T-helper 9 cell (primary cell): ENCODE measurements around the gene NACC1.

ENCODE experiments used
- DNase-seq: peaks from one replicate; pipeline ENCODE4 v3.0.0-alpha.2; 2020
- total RNA-seq, 2 donors: gene quantifications; one replicate each; lab custom pipeline; 2026; lab: John Stamatoyannopoulos, UW

Gene NACC1
- 20.8 to 41.8 reads per million in 2 donors for total RNA-seq

DNA sequence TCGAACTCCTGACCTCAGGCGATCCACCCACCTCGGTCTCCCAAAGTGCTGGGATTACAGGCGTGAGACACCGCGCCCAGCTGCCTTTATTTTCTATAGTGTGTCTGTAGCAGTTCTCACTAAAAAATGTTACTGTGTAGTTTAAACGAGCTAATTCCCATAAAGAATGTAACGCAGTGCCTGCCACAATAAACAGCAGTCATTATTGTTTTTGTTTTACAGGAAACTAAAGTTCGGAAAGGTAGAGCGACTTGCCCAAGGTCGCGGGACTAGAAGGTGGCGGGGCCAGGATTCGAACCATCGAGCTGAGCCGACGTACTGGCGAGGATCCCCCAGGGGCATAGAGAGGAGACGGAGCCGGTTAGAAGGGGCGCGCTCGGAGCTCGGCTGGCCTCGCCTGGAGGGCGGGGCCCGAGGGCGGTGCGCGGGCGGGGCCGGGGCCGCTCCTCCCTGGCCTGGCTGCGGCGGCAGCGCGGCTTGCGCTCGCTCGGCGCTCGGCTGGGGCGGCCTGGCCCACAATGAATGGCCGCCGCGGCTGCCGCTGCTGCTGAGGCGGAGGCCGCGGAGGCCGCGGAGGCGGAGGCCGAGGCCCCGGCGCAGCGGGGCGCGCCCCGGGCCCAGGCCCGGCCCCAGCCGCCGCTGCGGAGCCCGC lies at the start of gene NACC1:
Gene NACC1, plus strand, starts transcription at position 493 of the 652 bp plus-strand sequence. CDS start 16,944 bp downstream, outside the sequence.
- DNase-seq, result peak; percentile 79

DNA sequence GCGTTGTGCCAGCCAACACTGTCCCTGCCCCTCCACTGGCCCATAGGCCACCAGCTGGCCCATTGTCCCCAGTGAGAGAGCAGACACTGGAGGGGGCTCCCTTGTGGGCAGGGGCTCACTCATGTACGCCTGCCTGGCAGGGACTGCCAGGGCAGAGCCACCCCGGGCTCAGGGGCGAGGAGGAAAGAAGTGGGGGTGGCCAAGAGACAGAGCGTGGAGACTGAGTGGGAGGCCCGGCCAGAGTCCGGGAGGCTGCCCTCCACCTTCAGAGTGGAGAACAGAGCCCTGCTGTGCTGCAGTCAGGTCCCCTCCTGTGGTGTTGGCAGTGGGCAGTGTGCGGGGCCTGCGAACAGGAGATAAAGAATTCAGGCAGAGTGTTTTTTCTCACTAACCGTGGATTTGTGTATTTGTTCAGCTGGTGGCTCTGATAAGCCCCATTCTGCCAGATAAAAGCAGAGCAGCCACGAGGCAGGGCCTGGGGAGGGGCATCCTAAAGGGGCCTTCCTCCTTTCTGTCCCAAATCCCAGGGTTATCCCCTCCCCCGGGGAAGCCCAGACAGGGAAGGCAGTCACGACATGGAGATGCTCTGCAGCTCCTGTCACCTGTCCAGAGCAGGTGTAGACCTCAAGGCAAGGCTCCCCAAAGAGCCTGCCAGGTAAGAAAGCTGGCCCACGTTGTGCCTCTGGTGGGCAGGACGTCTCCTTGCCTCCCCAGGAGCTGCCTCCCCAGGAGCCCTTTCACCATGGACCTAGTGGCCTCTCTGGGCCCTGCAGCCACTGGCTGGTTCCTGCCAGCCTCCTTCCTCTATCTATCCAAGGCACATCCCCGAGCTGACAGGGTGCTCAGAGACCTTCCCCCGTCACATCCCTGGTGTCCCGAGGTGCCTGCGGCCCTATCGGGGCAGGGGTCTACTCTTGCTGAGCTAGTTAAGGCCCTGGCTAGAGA lies 48.4 kb upstream of the NACC1 start:
- no peak for DNase-seq

DNA sequence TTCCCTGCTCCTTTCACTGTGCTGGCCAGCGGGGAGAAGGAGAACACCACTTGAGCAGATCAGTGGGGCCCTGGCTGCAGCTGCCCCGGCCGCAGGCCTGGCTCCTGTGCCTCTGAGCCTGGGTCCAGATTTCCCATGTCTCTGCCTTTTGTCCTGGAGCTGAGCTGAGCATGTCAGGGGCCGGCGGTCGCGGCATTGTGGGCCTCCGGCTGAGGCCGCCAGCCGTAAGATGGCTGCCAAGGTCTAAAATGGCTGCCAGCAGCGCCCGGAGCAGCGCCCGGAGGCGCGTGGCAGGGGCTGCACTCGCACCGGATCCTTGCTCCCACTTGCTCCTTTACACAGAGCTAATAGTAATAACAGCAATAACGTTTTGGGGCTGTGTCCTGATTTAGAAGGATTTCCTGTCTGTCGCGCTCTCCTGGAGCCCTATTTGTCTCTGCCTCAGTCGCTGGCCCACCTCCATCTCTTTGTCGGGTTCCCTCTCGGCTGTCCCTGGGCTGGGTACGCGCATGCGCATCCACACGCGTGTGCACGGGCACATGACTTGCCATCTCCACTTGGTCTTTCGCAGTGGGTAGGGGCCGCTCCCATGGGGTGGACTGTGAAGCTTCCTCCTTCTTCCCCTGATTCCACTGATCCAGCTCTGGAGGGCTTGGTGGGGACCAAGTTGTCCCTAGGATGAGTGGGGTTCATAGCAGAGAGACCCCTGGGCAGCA lies 47.5 kb upstream of the NACC1 start:
- no peak for DNase-seq

GRCh38 chr19:13071444-13072187 lies 46.4 kb upstream of the NACC1 start:
- no peak for DNase-seq

DNA sequence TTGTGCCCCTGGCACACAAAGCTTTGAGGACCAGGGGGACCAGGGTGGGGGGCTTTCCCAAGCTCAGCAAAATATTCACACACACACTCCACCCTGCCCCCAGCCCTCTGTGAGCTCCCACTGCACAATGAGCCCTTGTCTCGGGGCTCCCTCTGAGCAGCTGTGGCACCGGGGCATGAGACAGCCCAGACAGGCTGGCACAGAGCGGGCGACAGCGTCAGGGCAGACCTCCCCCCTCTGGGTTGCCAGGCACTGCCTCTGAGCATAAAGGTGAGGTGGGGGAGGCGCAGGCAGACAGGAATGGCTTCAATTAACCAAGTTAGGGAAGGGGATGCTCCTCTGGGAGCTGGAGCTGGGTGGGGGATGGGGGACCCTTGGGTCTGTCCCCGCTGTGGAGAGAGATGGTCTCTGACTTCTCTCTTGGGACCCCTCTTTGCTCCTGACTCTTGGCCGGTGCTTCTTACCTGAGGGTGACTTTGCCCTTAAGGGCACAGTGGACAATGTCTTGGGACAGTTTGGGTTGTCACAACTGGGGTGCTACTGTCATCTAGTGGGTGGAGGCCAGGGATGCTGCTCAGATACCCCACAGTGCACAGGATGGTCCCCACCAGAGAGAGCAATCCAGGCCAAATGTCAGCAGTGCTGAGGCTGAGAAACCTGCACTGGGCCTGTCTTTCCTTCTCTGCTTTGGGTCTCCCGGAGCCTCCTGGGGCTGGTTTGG lies 45.7 kb upstream of the NACC1 start:
- no peak for DNase-seq

DNA sequence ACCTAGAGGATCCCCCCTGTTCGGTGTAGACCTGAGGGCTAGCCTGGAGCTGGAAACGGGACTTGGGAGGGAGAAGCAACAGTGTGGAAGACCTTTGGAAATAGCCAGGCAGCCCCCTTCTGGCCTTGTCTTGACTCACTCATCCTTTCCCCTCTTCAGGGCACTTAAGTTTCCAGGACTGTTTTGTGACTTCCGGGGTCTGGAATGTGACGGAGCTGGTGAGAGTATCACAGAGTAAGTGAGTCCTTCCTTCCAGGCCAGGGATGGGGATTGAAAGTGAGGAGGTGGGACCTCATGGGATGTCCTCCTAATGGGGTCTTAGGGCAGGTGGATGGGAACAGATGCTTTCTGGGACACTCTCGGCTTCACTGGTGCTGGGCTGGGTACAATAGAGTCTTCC lies 44.8 kb upstream of the NACC1 start:
- no peak for DNase-seq

DNA sequence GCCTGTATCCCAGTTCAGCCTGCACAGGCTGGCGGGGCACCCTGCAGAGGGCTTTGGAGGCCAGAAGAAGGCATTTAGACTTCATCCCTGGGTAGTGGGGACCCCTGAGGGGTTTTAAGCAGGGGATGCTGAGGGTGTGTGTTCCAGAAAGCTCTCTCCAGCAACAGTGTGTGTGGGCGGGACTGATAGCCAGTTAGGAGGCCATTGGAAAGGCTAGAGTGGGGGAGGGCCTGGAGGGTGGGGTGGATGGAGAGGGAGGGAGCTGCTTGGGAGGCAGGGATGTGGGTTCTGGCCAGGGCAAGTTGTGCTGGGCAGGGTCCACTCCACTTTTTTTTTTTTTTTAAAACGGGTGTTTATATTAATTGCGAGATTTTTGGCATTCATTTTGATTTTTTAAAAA lies 43.7 kb upstream of the NACC1 start:
- no peak for DNase-seq

DNA sequence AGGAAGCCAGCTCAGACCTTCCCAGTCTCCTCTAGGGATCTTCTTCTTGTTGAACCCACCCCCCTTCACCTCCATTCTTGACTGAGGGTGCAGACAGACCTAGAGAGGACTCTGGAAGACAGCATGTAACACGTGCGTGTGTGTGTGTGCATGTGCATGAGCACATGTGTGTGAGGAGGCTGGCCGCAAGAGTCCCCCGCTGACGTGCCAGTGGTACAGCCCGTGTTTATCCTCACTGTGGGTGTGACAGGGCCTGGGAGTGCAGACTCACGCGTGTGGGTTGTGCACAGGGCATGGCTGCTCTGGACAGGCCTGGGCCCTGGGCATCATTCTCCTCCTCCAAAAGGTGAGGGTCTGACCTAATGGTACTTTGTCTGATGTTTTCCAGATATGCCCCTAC lies 41.7 kb upstream of the NACC1 start:
- DNase-seq, result no peak

GRCh38 chr19:13076787-13077186 lies 41.3 kb upstream of the NACC1 start:
- no peak for DNase-seq

DNA sequence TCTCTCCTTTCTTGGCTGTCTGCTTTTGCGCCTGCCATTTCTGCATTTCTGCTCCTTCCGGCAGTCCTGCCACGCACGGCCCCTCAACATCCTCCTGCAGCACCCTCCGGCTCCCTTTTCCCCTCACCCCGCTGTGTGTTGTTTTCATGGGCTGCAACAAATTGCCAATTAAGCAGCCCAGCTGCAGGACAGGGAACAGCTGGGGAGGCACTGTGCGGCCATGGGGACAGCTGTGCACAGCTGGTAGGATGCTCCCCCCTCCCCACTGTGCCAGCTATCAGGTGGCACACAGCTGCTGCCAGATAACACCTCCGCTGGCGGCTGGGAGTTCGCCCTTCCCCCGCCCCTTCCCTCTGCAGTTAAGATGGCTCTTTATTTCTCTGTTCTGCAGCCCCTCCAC lies 40.8 kb upstream of the NACC1 start:
- DNase-seq, result no peak

DNA sequence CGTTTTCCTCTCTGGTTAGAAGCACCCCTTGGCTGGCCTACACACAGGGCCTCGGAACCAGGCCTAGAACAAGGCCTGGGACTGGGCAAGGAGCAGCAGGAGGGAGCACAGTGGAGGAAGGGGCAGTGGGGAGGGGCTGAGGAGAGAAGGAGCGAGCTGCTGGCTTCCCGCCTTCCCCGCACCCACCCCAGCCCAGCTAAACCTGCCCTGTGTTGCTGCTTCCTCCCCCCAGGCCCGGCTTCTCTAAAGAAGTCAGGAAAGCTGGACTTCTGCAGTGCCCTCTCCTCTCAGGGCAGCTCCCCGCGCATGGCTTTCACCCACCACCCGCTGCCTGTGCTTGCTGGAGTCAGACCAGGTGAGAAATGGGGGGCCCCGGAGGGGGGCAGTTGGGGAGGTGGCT lies 39.7 kb upstream of the NACC1 start:
- DNase-seq, result no peak

- no peak for DNase-seq
Observed at GRCh38 chr19:13078897-13079541, 39.0 kb upstream of the NACC1 start.

- DNase-seq, result no peak
Observed at GRCh38 chr19:13079542-13079986, 38.5 kb upstream of the NACC1 start.

DNA sequence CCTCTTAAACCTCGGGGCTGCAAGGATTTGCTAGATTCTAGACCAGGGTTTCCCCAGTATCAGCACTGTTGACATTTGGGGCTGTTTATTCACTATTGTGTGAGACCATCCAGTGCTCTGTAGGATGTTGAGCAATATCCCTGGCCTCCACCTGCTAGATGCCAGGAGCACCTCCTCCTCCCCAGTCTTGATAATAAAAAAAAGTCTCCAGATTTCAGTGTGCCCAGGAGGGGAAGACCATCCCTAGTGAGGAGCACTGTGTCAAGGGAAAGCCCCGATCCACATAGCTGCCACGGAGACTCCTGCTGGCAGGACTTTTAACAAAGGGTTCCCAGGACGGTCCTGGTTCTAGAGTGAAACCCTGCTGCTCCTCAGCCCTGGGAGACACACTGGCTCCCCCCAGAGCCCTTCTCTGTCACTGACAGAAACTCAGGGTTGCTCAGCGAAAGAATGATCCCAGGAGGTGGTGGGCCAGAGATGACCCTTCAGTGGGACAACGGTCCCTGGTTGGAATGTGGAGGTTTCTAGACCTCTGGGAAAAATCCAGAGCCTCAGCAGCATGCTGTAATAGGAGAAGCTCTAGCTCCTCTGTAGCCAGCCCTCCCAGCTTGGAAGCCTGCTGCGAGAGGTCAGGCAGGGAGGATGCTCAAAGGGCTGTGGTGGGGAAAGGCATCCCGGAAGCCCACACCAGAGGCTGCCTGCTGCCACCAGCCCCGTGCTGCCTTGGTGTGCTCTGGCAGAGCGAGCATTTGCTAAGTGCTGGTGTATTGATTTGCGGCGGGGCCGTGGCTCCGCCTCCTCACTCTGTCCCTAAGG lies 35.7 kb upstream of the NACC1 start:
- DNase-seq, result no peak

DNA sequence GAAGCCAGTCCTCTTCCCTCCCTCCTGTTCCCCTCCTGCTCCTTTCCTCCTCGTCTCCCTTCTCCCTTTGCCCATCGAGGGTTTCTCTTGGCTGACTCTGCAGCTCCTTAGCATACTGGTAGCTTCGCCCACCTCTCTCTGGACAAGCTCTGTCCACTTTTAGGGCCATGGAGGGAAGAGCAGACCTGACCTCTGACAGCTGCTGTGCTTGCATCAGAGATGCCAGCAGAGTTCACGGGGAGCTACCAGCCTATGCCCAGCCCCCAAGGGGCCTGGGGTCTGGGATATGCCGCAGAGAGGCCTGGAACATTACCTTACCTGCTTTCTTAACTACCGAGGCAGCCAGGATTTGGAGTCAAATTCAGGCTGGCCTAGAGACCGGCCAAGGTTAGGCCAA lies 35.1 kb upstream of the NACC1 start:
- no peak for DNase-seq

DNA sequence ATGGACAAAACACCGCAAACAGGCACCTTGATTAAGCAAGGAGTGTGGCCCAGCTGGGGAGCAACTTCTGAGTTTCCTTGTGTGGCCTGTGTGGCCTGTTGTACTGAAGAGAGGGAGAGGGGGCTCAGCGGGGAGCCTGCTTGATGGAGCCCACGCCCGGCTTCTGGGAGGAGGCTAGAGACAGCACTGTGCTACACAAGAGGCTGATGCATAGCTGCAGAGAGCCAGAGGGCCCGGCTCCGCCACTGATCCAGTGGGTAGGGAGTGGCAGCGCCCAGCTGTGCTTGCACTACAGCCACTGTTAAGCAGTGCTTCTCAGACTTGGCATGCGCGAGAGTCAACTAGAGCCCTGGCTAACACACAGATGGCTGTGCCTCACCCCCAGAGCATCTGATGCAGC lies 34.4 kb upstream of the NACC1 start:
- DNase-seq, result no peak

DNA sequence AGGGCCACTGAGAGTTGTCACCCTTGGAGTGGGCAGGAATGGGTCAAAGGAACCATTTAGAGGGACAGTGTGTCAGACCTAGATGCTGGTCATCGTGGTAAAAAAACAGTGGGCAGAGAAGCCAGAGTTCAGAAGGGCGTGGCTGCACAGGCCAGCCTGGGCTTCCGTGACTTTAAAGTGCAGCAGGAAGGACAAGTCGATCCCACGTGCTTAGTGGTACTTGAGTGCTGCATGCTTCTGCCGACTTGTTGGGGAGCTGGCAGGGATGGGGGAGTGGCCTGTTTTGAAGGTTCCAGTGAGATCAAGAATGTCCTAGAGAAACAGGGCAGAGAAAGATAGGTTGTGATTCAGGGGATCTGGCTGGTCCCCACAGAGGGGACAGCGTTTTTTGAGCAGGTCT lies 32.4 kb upstream of the NACC1 start:
- DNase-seq, result no peak

DNA sequence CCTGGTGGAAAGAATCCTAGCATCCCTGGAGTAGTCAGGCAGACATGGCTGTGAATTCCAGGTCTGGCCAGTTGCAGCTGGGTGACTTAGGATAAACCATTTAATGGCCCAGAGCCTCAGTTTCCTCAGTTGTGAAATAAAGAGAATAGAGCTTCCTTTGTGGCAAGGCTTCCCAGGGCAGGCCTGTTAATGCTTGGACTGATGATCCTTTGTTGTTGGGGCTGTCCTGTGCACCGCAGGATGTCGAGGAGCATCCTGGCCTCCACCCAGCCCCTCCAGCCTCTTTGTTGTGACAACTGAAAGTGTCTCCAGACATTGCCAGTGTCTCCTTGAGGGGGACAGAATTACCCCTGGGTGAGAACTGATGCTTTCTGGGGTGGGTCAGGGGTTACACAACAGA lies 31.7 kb upstream of the NACC1 start:
- DNase-seq, result no peak

GRCh38 chr19:13087295-13087694 lies 30.8 kb upstream of the NACC1 start:
- DNase-seq, result no peak

DNA sequence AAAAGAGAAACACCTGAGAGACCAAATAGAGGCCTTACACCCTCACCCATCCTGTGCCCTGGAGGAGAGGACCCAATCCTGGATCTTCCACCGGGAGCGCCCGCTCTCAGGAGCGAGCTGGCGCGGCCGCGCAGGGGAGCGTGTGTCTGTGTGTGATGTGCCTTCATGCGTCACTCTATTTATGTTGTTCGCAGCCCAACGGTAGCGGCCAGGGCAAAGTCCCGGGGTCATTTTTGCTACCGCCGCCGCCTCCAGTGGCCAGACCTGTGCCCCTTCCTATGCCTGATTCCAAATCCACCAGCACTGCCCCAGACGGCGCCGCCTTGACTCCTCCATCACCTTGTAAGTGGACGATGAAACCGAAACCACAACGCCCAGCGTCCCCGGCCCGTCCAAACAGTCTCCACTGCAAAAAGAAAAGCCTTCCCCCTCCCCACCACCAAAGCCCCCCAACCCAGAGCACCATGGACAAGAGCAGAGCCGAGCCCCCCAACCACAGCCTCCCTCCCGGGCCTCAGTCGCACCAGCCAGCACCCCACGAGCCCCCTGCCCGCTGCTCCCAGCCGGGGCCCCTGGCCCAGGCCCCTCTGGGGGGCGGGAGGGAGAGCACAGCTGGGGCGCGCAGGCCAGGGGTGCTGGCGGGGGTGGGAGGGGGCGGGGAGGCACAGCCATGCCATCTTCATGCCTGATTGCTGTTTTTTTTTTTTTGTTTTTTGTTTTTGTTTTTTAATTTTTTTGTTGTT lies 30.1 kb upstream of the NACC1 start:
- DNase-seq, result no peak
